Colonic mucosa (tissue), 4 donors: ENCODE measurements around the gene C1QL3. TPM values are rescaled to one million over a fixed set of nuclear protein-coding genes. Genes with fewer than 3 reads are reported as not detected.

Experiments
- DNase-seq: peaks from one replicate; pipeline ENCODE4 v3.0.0-alpha.2; 2020
- H3K27ac ChIP-seq: fragments of 200-600 bp; one replicate; pipeline ENCODE4 v1.8.0; 2021
- H3K27me3 ChIP-seq: fragments of 200-600 bp; one replicate; pipeline ENCODE4 v1.8.0; 2021
- H3K36me3 ChIP-seq: fragments of 200-600 bp; one replicate; pipeline ENCODE4 v1.8.0; 2021
- H3K4me1 ChIP-seq: fragments of 200-600 bp; one replicate; pipeline ENCODE4 v1.8.0; 2021; ENCODE audit warnings: mild to moderate bottlenecking
- H3K4me3 ChIP-seq: fragments of 200-600 bp; one replicate; pipeline ENCODE4 v1.8.0; 2021
- H3K9ac ChIP-seq, 2 donors: one replicate each; pipeline ENCODE4 v1.7.0; 2013; ENCODE audit warnings: control low read depth in 2 of 2, low read depth in 2 of 2, low read length in 2 of 2
- H3K9me3 ChIP-seq: fragments of 200-600 bp; one replicate; pipeline ENCODE4 v1.8.0; 2021
- intact Hi-C: fragments of 100-400 bp; cut with DNase I; formaldehyde crosslinking; loops from one replicate; pipeline ENCODE4 v1.14.1; 2022
- total RNA-seq, 2 donors: library from RNA; stranded (reverse); fragmentation: NEBNext Ultra II Directional in 1 of 2; extraction: Animal tissue kit (Norgen Biotek cat#: 25700) in 1 of 2; gene quantifications; one replicate each; pipeline ENCODE4 v1.2.1, GENCODE V29; 2021
- TF ChIP-seq, protein P1 (sequence below): fragments of 200-600 bp; IDR thresholded peaks from one replicate; pipeline ENCODE4 v1.8.0; 2022; ENCODE audit warnings: antibody characterized with exemption, mild to moderate bottlenecking
- donor health status: healthy.
- donor health status: DM: no; HTN: no; CAD: no.
- donor health status: DM: no; HTN: no; CAD: no.

Gene C1QL3
- total RNA-seq, 2 donors from 2014 or later = not detected

- no peak for DNase-seq
- Histone ChIP-seq H3K27ac (no peak overlapping the region), H3K9me3 (no peaks in the 10 kb centered on the region), H3K4me3 (no peak overlapping the region), H3K27me3 (no peaks in the 10 kb centered on the region), H3K4me1 (no peaks in the 10 kb centered on the region), H3K9ac (no peak overlapping the region), H3K36me3 (no peaks in the 10 kb centered on the region)
- intact Hi-C loops = no loop called here
- TF ChIP-seq, protein P1, sequence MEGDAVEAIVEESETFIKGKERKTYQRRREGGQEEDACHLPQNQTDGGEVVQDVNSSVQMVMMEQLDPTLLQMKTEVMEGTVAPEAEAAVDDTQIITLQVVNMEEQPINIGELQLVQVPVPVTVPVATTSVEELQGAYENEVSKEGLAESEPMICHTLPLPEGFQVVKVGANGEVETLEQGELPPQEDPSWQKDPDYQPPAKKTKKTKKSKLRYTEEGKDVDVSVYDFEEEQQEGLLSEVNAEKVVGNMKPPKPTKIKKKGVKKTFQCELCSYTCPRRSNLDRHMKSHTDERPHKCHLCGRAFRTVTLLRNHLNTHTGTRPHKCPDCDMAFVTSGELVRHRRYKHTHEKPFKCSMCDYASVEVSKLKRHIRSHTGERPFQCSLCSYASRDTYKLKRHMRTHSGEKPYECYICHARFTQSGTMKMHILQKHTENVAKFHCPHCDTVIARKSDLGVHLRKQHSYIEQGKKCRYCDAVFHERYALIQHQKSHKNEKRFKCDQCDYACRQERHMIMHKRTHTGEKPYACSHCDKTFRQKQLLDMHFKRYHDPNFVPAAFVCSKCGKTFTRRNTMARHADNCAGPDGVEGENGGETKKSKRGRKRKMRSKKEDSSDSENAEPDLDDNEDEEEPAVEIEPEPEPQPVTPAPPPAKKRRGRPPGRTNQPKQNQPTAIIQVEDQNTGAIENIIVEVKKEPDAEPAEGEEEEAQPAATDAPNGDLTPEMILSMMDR = no peak
Observed at GRCh38 chr10:16559236-16559773, 37.6 kb upstream of the C1QL3 start.

GRCh38 chr10:16547973-16548372 is 26.3 kb upstream of the C1QL3 start:
- Histone ChIP-seq H3K9ac (no peak overlapping the region), H3K4me1 (no peaks in the 10 kb centered on the region), H3K9me3 (no peaks in the 10 kb centered on the region), H3K27ac (no peak overlapping the region), H3K4me3 (no peak overlapping the region), H3K27me3 (no peaks in the 10 kb centered on the region), H3K36me3 (no peaks in the 10 kb centered on the region)
- intact Hi-C loops = no loop called here
- TF ChIP-seq, protein P1 = no peak
- DNase-seq = no peak

- H3K27me3 ChIP-seq = no peaks in the 10 kb centered on the region
- TF ChIP-seq, protein P1 = peak; percentile 29
- H3K9me3 ChIP-seq = no peaks in the 10 kb centered on the region
- H3K9ac ChIP-seq = no peak overlapping the region
- DNase-seq = no peak
- no peak overlapping the region for H3K4me3 ChIP-seq
- no peaks in the 10 kb centered on the region for H3K4me1 ChIP-seq
- H3K36me3 ChIP-seq = no peaks in the 10 kb centered on the region
- H3K27ac ChIP-seq = no peak overlapping the region
- intact Hi-C loops = no loop called here
Observed at GRCh38 chr10:16545116-16545736, 23.5 kb upstream of the C1QL3 start.

- TF ChIP-seq, protein P1 = no peak
- Histone ChIP-seq H3K27me3 (no peaks in the 10 kb centered on the region), H3K4me3 (no peak overlapping the region), H3K36me3 (no peaks in the 10 kb centered on the region), H3K4me1 (no peaks in the 10 kb centered on the region), H3K9me3 (no peaks in the 10 kb centered on the region), H3K27ac (no peak overlapping the region), H3K9ac (no peak overlapping the region)
- no peak for DNase-seq
- intact Hi-C loops = no loop called here
Observed at GRCh38 chr10:16544591-16544990, 22.9 kb upstream of the C1QL3 start.

DNA sequence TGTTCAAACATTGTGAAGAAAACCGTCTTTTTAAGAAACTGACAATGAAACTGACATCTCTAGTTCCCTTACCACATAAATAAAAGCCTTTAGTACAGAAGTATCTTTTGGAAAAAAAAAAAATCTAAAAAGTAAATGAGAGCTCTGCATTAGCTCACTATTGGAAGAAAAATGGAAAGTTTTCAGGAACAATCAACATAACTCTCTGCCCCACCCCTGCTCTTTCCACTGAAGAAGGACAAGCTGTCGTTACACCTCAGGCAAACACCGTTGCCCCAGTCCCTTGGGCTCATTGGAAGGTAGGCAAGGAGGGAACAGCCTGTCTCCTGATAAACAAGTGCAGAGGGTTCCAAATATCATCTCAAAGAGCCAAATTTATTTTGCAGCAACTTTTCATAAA is 22.4 kb upstream of the C1QL3 start:
- Histone ChIP-seq H3K9me3 (no peaks in the 10 kb centered on the region), H3K9ac (no peak overlapping the region), H3K4me1 (no peaks in the 10 kb centered on the region), H3K27ac (no peak overlapping the region), H3K27me3 (no peaks in the 10 kb centered on the region), H3K36me3 (no peaks in the 10 kb centered on the region), H3K4me3 (no peak overlapping the region)
- intact Hi-C loops = no loop called here
- TF ChIP-seq, protein P1 = no peak
- no peak for DNase-seq
